GM23338 (cell line): Measurements from ENCODE around the gene MGAT5. TPM values are rescaled to one million over a fixed set of nuclear protein-coding genes. Genes with fewer than 3 reads are reported as not detected.

Source experiments
- ATAC-seq: fragments of 200-7000 bp; cut with Tn5 transposase; 3 replicates; pipeline ENCODE4 v1.9.1; 2020
- DNase-seq: peaks from one replicate; pipeline ENCODE4 v3.0.0-alpha.2; 2015; ENCODE audit warnings: low spot score
- H2AFZ ChIP-seq: fragments of 200-600 bp; sonication (generic); 2 replicates; pipeline ENCODE4 v1.8.0; 2016; ENCODE audit warnings: antibody characterized with exemption, mild to moderate bottlenecking, moderate library complexity
- H3F3A ChIP-seq: fragments of 200-600 bp; sonication (generic); replicated peaks from 2 replicates; pipeline ENCODE4 v1.8.0; 2017; ENCODE audit warnings: antibody characterized with exemption, mixed run types, low read depth
- H3K27ac ChIP-seq: fragments of 200-600 bp; sonication (generic); 2 replicates; pipeline ENCODE4 v1.6.1; 2016; ENCODE audit warnings: low read depth
- H3K27me3 ChIP-seq: fragments of 200-600 bp; sonication (generic); 2 replicates; pipeline ENCODE4 v1.8.0; 2016; ENCODE audit warnings: mild to moderate bottlenecking, mixed run types, moderate library complexity; ENCODE audit not compliant: insufficient read depth
- H3K36me3 ChIP-seq: fragments of 200-600 bp; sonication (generic); 2 replicates; pipeline ENCODE4 v1.8.0; 2016; ENCODE audit warnings: mild to moderate bottlenecking; ENCODE audit not compliant: insufficient read depth
- H3K4me1 ChIP-seq: fragments of 200-600 bp; sonication (generic); 2 replicates; pipeline ENCODE4 v1.8.0; 2016; ENCODE audit warnings: mild to moderate bottlenecking, moderate library complexity; ENCODE audit not compliant: insufficient read depth
- H3K4me2 ChIP-seq: fragments of 200-600 bp; sonication (generic); 2 replicates; pipeline ENCODE4 v1.7.1; 2017; ENCODE audit warnings: mixed run types
- H3K4me3 ChIP-seq: fragments of 200-600 bp; sonication (generic); 2 replicates; pipeline ENCODE4 v1.6.1; 2016; ENCODE audit warnings: mixed run types
- H3K79me2 ChIP-seq: fragments of 200-600 bp; sonication (generic); replicated peaks from 2 replicates; pipeline ENCODE4 v1.8.0; 2017; ENCODE audit warnings: mild to moderate bottlenecking; ENCODE audit not compliant: insufficient read depth
- H3K9me2 ChIP-seq: fragments of 200-600 bp; sonication (generic); 2 replicates; pipeline ENCODE4 v1.8.0; 2017; ENCODE audit not compliant: insufficient read depth
- H4K20me1 ChIP-seq: fragments of 200-600 bp; sonication (generic); replicated peaks from 2 replicates; pipeline ENCODE4 v1.8.0; 2017; ENCODE audit warnings: mild to moderate bottlenecking; ENCODE audit not compliant: insufficient read depth
- H3K27ac Mint-ChIP-seq: 2 replicates; pipeline ENCODE4 v1.8.0; 2020; ENCODE audit warnings: inconsistent platforms, mild to moderate bottlenecking, moderate library complexity, mixed read lengths
- H3K27me3 Mint-ChIP-seq: 3 replicates; pipeline ENCODE4 v1.8.0; 2022; ENCODE audit warnings: low read depth, mild to moderate bottlenecking, moderate library complexity, mixed read lengths, inconsistent platforms; ENCODE audit not compliant: insufficient read depth, poor library complexity
- H3K36me3 Mint-ChIP-seq: 3 replicates; pipeline ENCODE4 v1.8.0; 2021; ENCODE audit warnings: low read depth, mild to moderate bottlenecking, inconsistent platforms, moderate library complexity, mixed read lengths
- H3K4me1 Mint-ChIP-seq: 3 replicates; pipeline ENCODE4 v1.8.0; 2020; ENCODE audit warnings: mild to moderate bottlenecking, inconsistent platforms, mixed read lengths
- H3K4me3 Mint-ChIP-seq: 3 replicates; pipeline ENCODE4 v1.8.0; 2021; ENCODE audit warnings: moderate library complexity, mild to moderate bottlenecking, inconsistent platforms, mixed read lengths
- H3K9me3 Mint-ChIP-seq: 3 replicates; pipeline ENCODE4 v1.8.0; 2020; ENCODE audit warnings: moderate library complexity, mild to moderate bottlenecking, inconsistent platforms, mixed read lengths
- ETS1 ChIP-seq: IDR thresholded peaks from 2 replicates; pipeline ENCODE4 v1.6.1; 2016; ENCODE audit warnings: antibody characterized with exemption
- EZH2 ChIP-seq: fragments of 200-600 bp; sonication (generic); IDR thresholded peaks from one replicate; pipeline ENCODE4 v1.8.0; 2017; ENCODE audit warnings: antibody characterized with exemption, mild to moderate bottlenecking, low read depth; ENCODE audit not compliant: unreplicated experiment
- EZH2phosphoT487 ChIP-seq: fragments of 200-600 bp; sonication (generic); IDR thresholded peaks from one replicate; pipeline ENCODE4 v1.8.1; 2018; ENCODE audit warnings: antibody characterized with exemption; ENCODE audit not compliant: unreplicated experiment
- JUNB ChIP-seq: IDR thresholded peaks from one replicate; pipeline ENCODE4 v1.6.1; 2016; ENCODE audit warnings: antibody characterized with exemption; ENCODE audit not compliant: unreplicated experiment
- POLR2AphosphoS5 ChIP-seq: IDR thresholded peaks from 2 replicates; pipeline ENCODE4 v1.6.1; 2016; ENCODE audit warnings: antibody characterized with exemption, low read depth
- REST ChIP-seq: IDR thresholded peaks from one replicate; pipeline ENCODE4 v1.6.1; 2018; ENCODE audit warnings: antibody characterized with exemption; ENCODE audit not compliant: unreplicated experiment
- ZNF114 ChIP-seq: fragments of 250-450 bp; sonication (Bioruptor Pico); IDR thresholded peaks from 2 replicates; pipeline ENCODE4 v1.5.0; 2020; ENCODE audit warnings: mild to moderate bottlenecking, moderate library complexity
- ZNF462 ChIP-seq: fragments of 250-450 bp; sonication (Bioruptor Pico); IDR thresholded peaks from 2 replicates; pipeline ENCODE4 v1.5.0; 2020; ENCODE audit warnings: mild to moderate bottlenecking, moderate library complexity
- polyA plus RNA-seq: library from polyadenylated mRNA; unstranded; fragments of >200 nt; fragmentation: Nextera tagmentation; extraction: Ambion mirVana; gene quantifications from 2 replicates; pipeline ENCODE4 v1.2.1, GENCODE V29; 2016
- total RNA-seq: library from RNA; depleted of rRNA; stranded (reverse); fragments of >200 nt; shearing (Covaris generic); gene quantifications from 2 replicates; pipeline ENCODE4 v1.2.3, GENCODE V29; 2014

MGAT5 gene
- total and polyA plus RNA-seq, 2 experiments from 2014 or later: 4.6 to 27.6 TPM

- Histone ChIP-seq H3K27ac (no peak overlapping the region), H3K9me2 (no peaks in the 10 kb centered on the region), H3K4me1 (0 out of 2 replicates have a peak, but pooled peaks cover 3% of the 10 kb centered on the region), H3K36me3 (no peaks in the 10 kb centered on the region), H3K79me2 (peaks cover 16% of the 10 kb centered on the region), H4K20me1 (peaks cover 8% of the 10 kb centered on the region), H3F3A (no peaks in the 10 kb centered on the region), H3K4me3 (no peak overlapping the region), H2AFZ (no peak overlapping the region), H3K4me2 (no peak overlapping the region), H3K27me3 (no peaks in the 10 kb centered on the region)
- Mint-ChIP-seq H3K4me3 (no peak overlapping the region), H3K36me3 (0 out of 3 replicates have a peak, but pooled peaks cover 3% of the 10 kb centered on the region), H3K9me3 (no peaks in the 10 kb centered on the region; the same call in 2 of the 3 replicates), H3K27me3 (no peaks in the 10 kb centered on the region), H3K4me1 (peaks cover 22% of the 10 kb centered on the region), H3K27ac (no peak overlapping the region; the same call in 1 of the 2 replicates)
- ATAC-seq (no peak), DNase-seq (no peak)
- TF ChIP-seq ZNF114 (no peak), ETS1 (no peak), EZH2phosphoT487 (no peak), ZNF462 (CRISPR knock-in tag) (no peak), POLR2AphosphoS5 (no peak), REST (no peak), EZH2 (no peak), JUNB (no peak)
Measured at GRCh38 chr2:134310107-134311079, 56.5 kb downstream of the MGAT5 start.
